G401 (cell line): ENCODE data around the gene UQCC2. TPM values are rescaled to one million over a fixed set of nuclear protein-coding genes. Genes with fewer than 3 reads are reported as not detected.
A peak's percentile ranks its signal among the peaks of the same experiment; 100 is the strongest.

Experiments
- DNase-seq: peaks from one replicate; pipeline ENCODE4 v3.0.0-alpha.2; 2015; ENCODE audit warnings: low spot score
- in situ Hi-C: cut with HindIII; loops from 2 replicates; pipeline ENCODE4 v1.10.0; 2016; ENCODE audit warnings: low sequenced_read_pairs, mixed read lengths
- total RNA-seq: library from RNA; depleted of rRNA; stranded (reverse); fragments of >200 nt; shearing (Covaris generic); gene quantifications from 2 replicates; pipeline ENCODE4 v1.2.3, GENCODE V29; 2014

The UQCC2 gene
- total RNA-seq, 1 experiment from 2014 or later: 24.9 TPM

DNA sequence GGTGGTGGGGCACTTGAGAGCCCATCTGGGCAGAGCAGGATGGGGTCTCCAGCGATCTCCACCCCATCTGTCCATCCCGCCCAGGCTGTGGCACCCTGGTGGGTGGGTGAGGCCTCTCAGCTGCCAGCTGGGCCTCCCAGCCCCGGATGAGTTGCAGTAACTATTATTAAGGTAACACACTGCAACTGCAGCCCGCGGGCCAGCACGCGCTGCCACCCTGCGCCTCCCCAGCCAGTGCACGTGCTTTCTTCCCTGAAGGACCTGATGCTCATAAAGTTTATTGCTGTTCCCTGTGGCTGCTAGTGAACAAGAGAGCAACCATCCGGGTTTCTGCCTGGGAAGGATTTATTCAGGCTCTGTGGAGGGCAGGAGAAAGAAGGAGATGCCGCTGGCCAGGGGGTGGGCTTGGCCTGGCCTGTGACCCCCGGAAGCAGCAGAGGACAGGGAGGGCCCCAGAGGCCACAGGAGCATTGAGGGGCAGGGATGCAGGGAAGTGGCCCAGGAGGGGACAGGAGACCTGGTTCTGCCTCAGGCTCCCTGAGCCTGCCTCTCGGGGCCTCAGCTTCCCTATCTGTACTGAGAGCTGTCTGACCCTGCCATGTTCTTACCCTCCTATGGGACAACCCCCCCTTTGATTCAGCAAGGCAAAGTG is 33.5 kb upstream of the UQCC2 start:
- in situ Hi-C loops: no loop called here

DNA sequence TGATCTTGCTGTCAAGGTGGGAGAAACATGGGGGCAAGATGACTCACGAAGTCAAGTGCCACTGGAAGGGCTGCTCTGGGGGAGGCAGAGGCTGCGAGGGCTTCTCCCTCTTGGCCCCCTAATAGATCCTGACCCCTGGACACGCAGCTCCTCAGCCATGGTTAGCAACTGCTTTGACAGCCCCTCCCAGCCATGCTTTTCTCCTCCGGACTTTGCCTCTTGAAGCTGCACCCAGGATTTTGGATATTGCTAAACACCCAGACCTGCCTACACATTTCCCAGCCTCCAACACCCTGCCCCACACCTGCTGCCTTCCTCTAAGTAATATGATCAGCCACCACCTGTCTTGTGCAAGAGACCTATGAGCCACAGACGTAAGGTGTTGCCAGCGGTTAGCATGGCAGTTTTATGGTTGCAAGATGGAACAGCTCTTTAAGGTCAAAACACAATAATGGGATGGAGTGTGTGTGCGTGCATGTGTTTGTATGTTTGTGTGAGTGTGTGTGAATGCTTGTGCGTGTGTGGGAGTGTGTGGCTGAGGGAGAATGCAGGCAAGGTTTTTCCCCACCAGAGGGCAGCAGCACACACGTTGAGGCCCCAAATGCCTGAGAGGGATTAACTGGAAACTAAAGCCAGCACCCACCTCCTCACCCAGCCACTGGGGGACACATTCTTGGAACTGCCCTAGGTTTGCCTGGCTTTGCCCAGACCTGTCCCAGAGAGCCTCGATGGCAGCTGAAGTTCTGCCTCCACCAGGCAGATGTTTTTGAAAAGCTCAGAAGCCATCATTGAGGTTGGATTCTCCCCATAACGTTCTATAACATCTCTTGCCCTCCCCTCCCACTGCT is 32.7 kb upstream of the UQCC2 start:
- DNase-seq: peak; percentile 86
- in situ Hi-C loops: no loop called here

More for the DNA sequence above, 33.5 kb upstream of the UQCC2 start:
- no peak for DNase-seq

DNA sequence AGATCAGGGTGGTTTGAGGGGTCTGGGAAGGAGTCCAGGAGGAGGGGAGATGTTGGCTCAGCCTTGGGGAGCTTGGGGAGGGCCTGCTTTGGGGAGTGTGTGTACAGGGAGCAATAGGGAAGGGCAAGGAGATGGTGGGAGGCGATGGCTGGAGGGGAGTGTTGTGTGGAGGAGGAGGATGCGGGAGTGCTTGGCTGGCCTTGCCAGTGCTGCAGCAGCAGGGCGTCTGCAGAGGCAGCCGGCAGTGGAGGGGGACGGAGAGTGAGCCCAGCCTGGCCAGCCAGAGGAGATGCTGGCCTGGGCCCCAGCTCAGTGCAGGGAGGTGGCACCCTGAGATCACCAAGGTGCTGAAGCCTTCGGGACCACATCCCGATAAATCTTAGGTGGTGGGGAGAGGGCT is 31.3 kb upstream of the UQCC2 start:
- peak; percentile 77 for DNase-seq
- in situ Hi-C loops: no loop called here

DNA sequence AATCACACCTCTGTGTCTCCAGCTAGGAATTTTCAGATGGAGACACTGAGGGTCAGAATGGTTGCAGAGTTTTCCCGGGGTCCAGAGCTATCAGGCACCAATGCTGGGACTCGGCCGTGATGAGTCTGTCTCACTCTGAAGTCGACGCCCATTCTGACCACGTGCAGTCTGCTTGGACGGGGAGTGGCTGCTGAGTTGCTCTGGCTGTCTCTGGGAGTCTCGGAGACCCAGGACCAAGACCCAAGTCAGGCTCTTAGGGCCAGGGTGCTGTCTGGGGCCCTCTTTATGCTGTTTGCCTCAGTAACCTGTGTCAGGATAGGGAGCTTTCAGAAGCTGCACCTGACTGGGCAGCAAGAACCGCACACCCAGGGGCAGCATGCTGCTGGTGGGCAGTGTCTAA is 30.6 kb upstream of the UQCC2 start:
- in situ Hi-C loops: no loop called here
- DNase-seq: no peak

DNA sequence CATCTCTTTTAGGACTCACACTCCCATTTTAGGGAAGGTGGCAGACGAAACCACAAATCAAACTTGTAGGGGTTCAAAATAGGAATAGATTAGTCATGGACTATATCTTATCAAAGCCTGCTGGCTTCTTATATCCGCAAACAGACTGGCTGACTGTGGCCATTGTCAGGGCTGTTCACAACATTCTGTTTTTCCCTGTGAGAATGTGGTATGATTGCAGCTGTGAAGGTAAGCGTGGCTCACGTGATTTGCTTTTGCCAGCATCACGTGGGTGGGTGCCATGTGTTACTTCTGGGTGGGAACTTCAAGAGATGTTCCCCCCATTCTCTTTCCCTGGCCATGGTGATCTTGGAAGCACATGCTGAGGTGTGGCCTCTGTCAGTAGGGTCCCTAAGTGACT is 29.3 kb upstream of the UQCC2 start:
- in situ Hi-C loops: no loop called here
- DNase-seq: no peak

DNA sequence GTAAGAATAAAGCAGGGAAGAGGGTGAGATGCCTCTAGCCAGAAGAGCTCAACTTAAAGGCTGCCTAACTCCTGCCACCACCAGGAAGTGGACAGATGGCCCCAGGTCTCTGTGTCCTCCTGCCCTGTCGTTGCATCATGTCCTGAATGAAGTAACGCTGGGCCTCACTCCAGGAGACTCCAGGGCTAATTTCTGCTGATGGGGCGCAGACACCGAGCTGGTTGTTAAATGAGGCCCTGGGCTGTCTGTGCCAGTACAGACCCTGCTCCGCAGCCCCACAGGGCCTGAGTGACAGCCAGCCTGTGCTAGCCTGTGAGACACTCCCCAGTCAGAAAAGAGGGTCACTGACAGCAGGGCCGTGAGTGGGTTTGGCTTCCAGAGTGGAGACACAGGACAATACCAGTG is 28.7 kb upstream of the UQCC2 start:
- peak; percentile 98 for DNase-seq
- in situ Hi-C loops: no loop called here

DNA sequence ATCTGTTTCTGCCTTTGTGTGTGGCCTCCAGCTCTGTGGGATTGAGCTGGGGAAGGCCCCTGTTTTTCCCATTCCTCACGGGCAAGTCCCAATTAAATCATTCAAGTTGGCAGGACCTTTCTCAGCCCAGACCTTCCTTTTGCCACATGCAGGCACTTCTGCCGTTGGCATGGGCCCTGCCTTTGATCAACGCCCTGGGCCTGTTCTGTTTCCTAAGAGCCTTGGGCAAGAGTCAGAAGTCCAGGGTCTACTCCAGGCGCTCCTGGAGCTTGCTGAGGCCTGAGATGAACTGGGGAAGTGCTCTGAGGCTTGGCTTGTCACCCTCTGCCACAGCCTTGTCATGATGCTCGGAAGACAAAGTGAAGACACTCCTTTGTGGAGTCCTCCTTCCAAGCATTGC is 28.1 kb upstream of the UQCC2 start:
- in situ Hi-C loops: no loop called here
- DNase-seq: no peak

DNA sequence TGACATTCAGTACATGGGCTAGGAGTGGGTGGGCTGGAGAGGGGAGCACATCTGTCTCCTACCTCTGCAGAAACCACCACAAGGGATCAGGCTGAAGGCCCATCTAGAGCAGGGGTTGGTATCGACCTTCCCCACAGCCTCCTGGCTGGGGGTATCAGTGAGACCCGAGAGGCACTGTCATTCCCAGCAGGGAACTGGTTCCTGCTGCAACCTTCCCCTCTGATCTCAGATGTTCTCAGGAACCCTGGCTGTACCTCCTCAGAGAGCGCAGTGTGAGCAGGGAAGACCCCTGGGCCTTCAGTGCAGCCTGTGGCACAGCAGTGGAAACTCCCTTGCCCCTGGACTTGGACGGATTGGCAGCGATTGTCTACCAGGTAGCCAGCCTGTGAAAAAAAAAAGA is 27.4 kb upstream of the UQCC2 start:
- no peak for DNase-seq
- in situ Hi-C loops: no loop called here

DNA sequence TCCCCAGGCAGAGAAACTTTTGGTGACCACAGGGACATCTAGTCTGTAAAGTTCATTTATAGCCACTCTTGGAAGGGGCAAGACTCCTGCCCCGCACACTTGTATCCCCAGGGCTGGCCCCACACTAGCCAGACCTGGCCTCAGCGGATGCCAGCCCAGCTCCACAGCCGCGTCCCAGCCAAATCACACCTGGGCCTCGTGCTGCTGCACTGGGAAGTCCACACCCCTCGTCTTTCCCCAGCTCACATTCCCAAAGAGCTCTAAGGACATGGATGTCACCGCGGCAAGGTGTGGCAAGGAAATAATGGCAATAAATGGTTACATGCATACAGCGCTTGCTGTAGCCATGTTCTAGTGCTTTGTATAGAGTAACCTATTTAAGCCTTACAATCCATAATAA is 26.7 kb upstream of the UQCC2 start:
- in situ Hi-C loops: no loop called here
- DNase-seq: no peak

DNA sequence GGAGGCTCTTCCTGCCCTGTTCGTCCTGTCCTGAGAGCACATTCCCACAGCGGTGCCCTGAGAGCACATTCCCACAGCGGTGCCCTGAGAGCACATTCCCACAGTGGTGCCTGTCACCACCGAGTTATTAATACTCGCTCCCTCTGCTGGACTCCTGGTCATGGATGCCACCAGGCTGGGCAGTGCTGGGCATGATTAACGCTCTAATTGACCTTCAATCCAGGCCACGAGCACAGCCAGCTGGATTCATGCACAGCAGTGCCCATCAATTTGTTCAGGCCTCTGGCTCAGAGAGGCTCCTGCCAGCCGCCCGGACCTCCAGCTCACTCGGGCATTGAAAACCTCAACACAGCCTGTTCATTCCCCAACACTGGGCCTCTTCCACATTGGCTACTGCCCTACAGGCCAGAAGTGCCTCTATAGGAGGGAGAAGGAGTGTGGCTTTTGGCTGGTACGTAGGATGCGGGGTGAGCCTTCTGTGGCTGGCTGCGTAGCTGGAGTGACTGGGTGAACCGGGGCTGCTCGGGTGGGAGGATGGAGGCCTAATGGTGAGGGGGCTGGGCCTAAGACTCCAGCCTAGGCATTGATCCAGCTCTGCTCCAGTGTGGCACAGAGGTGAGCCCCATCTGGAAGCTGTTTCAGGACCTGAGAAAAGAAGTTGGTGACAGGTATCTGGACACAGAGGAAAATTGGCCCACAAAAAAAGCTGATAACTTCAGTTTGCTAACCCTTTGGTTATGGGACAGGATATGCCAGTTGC is 25.9 kb upstream of the UQCC2 start:
- DNase-seq: peak; percentile 55
- in situ Hi-C loops: no loop called here

DNA sequence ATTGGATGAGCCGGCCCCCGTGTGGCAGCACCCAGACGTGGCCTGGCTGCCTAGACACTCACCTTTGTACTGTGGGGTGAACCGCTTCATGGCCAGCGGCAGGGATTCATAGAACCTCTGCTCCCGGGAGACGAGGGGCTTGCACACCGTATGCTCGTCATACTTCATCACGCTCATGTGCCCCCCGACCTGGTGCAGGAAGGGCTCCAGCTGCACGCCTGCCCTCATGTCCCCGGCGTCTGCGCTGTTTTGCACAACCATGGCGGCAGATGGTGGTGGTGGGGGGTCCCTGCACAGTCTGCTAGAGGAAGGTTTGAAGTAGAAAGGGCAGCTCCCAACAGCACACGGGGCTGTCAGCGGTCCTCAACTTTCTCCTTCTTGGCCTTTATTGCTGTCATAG is 23.7 kb upstream of the UQCC2 start:
- DNase-seq: no peak
- in situ Hi-C loops: no loop called here

DNA sequence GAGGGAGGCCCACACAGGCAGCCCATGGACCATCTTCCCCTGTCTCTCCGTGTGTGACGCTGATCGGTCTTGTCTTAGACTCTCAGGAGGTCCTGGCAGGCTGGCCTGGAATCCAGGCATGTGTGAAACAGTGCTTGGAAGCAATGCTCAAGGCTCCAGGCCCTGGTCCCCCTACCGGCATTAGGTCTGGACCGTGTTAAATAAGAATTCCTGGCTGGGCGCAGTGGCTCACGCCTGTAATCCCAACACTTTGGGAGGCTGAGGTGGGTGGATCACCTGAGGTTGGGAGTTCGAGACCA is 22.2 kb upstream of the UQCC2 start:
- peak; percentile 61 for DNase-seq
- in situ Hi-C loops: no loop called here

DNA sequence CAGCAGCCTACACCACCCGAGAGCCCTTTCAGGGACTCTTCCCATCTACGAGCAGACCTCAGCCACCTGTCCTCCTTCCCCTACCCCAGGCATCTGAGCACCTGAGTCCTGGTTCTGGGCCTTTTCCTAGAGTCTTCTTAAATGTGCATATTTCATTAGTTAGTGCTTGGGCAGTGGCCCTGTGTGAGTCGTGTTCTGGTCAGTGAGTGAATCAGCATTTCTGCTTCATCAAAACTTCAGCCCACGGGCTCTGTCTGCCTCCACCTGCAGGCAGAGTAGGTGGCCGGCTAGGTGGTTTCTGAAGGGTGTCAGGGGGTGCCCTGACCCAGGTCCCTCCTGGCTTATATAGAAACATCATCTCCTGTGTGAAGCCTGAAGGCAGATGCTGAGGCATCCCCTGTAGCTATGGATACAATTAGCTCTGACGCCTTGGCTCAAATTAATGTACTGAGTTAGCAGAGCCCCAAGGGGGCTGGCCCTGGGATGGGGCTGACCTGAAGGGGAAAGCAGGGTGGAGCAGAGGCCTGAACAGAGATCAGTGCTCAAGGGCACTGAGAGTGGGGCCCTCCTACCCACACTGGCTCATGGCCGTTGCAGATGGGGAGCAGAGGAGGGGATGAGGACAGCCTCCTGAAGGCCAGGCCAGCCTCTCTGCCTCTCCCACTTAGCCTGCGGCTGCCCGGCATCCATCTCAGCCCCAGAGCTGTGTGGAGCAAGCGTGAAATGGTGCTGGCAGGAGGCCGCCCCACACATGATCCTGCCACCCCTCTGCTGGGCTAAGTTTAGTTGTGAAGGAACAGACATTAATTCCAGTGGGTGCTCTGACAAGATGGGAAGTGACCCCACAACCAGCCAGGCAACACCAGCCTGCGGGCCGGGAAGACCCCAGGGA is 21.6 kb upstream of the UQCC2 start:
- DNase-seq: no peak
- in situ Hi-C loops: no loop called here

DNA sequence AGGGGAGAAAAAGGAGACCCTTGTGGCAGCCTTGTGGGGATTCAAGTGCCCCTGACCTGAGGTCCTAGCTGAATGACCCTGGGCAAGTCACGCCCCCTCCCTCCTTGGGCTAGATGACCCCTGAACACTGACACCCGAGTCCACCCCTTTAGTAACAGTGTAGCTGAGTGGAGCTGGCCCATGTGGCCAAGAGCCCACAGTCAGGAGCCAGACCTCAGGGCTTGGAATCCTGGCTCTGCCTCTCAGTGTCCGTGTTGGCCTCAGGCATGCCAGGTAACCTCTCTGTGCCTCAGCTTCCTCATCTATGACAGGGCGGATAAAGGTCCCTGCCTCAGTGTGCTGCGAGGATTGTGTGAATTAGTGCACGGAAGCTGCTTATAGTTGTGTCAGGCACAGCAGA is 20.9 kb upstream of the UQCC2 start:
- in situ Hi-C loops: no loop called here
- no peak for DNase-seq

DNA sequence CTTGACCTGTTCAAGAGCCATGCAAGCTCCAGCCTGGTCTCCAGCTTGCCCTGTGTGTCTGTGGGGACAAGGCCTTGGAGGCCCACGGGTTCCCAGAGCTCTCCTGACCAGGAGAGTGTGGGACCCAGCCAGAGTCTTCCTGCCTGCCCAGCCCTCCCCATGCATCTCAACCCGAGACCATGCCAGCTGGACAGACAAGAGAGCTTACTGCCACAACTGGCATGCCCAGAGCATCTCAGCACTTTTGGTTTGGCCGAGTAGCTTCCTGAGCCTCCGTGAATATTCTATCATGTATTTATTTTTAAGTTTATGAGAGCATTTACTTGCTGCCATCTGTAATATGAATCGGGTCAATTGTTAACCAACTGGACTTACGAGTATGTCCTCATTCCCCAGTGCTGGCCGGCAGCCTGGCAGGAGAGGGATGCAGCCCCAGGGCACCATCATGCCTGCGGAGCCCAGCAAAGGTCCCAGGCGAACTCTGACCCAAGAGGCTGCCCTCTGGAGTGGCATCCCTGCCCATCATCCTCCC is 20.3 kb upstream of the UQCC2 start:
- no peak for DNase-seq
- in situ Hi-C loops: no loop called here

DNA sequence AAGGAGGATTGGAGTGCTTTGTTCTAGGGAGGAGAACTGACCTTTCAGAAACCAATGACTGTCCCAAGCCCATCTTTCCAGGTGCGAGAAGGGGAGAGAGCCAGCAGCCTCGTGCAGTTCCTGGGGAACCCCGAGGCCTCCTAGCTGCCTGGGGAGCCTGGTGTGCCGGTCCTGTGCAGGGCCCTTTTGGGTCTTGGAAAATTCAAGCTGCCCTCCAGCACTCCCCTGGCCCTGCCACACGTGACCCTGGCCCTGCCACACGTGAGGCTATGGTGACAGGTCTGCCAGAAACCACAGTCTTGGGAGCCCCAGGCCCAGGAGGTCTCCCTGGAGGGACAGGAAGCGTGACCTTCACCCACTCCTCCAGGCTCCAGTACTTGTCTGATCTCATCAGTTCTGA is 19.5 kb upstream of the UQCC2 start:
- in situ Hi-C loops: no loop called here

DNA sequence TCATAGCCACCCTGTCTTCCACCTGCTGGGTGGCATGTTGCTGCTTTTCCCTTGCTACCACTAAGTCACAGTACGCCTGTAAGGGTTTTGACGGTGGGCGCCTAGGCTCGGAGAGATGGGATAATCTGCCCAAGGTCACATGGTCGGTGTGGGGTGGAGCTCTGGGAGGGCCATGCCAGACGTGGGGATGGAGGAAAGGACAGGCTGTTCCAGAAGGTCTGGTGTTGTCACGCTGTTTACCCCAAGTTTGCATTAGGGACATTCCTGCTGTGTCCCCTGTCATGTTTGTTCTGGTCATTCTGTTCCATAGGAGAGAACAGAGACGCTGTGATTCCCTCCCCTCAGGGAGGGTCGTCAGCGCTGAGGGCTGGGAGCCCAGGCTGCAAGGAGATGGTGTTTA is 19.1 kb upstream of the UQCC2 start:
- DNase-seq: no peak
- in situ Hi-C loops: no loop called here

More for the DNA sequence above, 19.5 kb upstream of the UQCC2 start:
- no peak for DNase-seq

DNA sequence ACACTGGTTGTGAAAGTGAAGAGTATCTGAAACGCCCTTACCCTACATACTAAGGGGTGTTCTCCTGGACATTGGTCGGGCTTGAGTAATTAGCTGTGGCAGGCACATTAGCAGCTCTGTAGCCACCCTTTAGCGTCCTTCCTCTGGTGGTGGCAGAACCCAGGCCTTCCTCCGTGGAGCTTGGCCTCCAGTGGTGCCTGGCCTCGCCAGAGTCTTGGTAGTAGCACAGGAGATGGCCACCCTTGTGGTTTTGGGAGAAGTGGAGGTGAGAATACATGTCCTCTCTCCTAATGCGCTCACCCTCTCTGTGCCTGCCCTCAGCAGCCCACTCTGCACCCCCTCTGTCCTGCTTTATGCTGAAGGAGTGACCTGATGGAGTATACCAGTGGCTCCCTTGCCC is 17.6 kb upstream of the UQCC2 start:
- in situ Hi-C loops: no loop called here
- no peak for DNase-seq

DNA sequence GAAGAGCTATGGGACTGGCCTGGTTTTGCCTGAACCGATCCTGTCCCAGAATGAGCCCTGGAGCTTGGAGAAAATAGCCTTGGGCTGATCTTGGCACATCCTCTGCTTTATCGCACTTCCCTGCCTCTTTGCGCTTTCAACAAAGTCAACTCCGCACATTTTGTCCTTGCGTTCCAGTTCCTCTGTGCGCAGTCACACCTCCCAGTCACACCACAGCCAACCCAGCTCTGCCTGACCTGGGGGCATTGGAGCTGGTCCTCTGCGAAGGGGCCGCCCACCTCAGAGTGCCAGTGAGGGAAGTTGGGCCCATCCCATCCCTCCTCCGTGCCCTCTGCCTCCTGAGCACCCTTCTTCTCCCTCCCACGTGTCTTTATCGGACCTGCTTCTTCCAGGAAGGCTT is 16.9 kb upstream of the UQCC2 start:
- DNase-seq: no peak
- in situ Hi-C loops: no loop called here
